Osteoblast (primary cell): ENCODE measurements around the gene LRP1. TPM values are rescaled to one million over a fixed set of nuclear protein-coding genes. Genes with fewer than 3 reads are reported as not detected.

Experiments used
- DNase-seq: peaks from one replicate; pipeline ENCODE4 v3.0.0; 2011; ENCODE audit warnings: low spot score, mixed read lengths; ENCODE audit not compliant: insufficient read length; ENCODE audit errors: missing footprints
- H2AFZ ChIP-seq: 2 replicates; pipeline ENCODE4 v1.6.0; 2011; ENCODE audit warnings: mild to moderate bottlenecking, low read length
- H3K27ac ChIP-seq: 2 replicates; pipeline ENCODE4 v1.5.1; 2011; ENCODE audit warnings: mild to moderate bottlenecking, low read depth, low read length, moderate library complexity
- H3K27me3 ChIP-seq: 2 replicates; pipeline ENCODE4 v1.6.0; 2012; ENCODE audit warnings: mild to moderate bottlenecking, control low read depth, inconsistent platforms, low read length, moderate library complexity; ENCODE audit not compliant: insufficient read depth
- H3K36me3 ChIP-seq: 2 replicates; pipeline ENCODE4 v1.5.1; 2011; ENCODE audit warnings: mild to moderate bottlenecking, low read length, control low read depth, moderate library complexity; ENCODE audit not compliant: insufficient read depth
- H3K4me1 ChIP-seq: 2 replicates; pipeline ENCODE4 v1.5.1; 2011; ENCODE audit warnings: mild to moderate bottlenecking, low read length, control low read depth, moderate library complexity; ENCODE audit not compliant: insufficient read depth
- H3K4me2 ChIP-seq: 2 replicates; pipeline ENCODE4 v1.6.0; 2011; ENCODE audit warnings: mild to moderate bottlenecking, low read length; ENCODE audit not compliant: insufficient read depth
- H3K4me3 ChIP-seq: fragments of 200-600 bp; sonication (generic); 3 replicates; pipeline ENCODE4 v1.5.1; 2012; ENCODE audit warnings: mild to moderate bottlenecking, low read length, inconsistent platforms; ENCODE audit not compliant: insufficient read depth
- H3K79me2 ChIP-seq: 2 replicates; pipeline ENCODE4 v1.6.0; 2012; ENCODE audit warnings: mild to moderate bottlenecking, low read length, control low read depth, inconsistent platforms; ENCODE audit not compliant: insufficient read depth
- H3K9me3 ChIP-seq: 2 replicates; pipeline ENCODE4 v1.5.1; 2011; ENCODE audit warnings: low read depth, low read length, control low read depth
- H4K20me1 ChIP-seq: 2 replicates; pipeline ENCODE4 v1.6.0; 2012; ENCODE audit warnings: mild to moderate bottlenecking, low read length, control low read depth; ENCODE audit not compliant: insufficient read depth
- total RNA-seq: library from RNA; depleted of rRNA; stranded (reverse); fragments of >200 nt; gene quantifications from 2 replicates; pipeline ENCODE4 v1.2.3, GENCODE V29; 2012
- TF ChIP-seq, protein P1 (sequence below): IDR thresholded peaks from 2 replicates; pipeline ENCODE4 v1.5.1; 2011; ENCODE audit warnings: mild to moderate bottlenecking, low read depth, low read length, moderate library complexity; ENCODE audit errors: extremely low read depth

Gene LRP1
- total RNA-seq = 744 and 789 TPM in 2 replicates

DNA sequence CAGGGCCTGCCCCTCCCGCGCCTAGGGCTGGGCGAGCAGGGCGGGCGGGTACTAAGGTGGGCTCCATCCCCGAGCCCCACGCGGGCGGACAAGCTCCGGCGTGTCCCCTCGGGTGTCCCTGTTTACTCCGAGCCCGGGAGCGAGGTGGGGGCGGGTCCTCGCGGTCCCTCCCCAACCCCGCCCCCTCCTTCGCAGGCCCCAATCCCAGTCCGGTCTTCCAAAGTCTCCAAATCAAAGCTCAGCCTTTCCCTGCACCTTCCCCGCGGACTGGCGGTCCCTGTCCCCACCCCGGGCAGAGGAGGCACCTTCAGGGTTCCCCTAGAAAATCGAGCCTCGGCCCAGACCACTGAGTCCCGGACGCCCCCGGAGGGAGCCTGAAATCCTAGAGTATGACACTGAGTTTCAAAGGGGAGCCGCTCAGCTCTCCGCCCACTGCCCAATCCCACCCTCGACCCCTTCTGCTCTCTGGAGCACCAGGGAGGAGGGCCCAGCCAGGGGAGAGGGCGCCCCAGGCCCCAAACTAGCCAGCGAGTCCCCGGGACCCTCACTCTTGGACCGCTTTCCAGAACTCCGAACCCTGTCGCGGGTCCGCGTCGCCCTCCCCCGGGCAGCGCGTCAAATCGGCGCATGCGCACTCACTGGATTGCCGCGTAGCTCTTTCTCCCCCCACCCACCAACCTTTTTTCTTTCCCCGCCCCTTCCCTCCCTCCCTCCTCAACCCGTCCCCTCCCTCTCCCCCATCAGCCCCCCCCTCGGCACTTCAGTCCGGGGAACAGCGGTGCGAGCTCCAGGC, at the start of gene LRP1:
Gene LRP1, plus strand, starts transcription at position 758 of the 793 bp plus-strand sequence. CDS start 482 bp downstream, outside the sequence.
- TF ChIP-seq, protein P1, sequence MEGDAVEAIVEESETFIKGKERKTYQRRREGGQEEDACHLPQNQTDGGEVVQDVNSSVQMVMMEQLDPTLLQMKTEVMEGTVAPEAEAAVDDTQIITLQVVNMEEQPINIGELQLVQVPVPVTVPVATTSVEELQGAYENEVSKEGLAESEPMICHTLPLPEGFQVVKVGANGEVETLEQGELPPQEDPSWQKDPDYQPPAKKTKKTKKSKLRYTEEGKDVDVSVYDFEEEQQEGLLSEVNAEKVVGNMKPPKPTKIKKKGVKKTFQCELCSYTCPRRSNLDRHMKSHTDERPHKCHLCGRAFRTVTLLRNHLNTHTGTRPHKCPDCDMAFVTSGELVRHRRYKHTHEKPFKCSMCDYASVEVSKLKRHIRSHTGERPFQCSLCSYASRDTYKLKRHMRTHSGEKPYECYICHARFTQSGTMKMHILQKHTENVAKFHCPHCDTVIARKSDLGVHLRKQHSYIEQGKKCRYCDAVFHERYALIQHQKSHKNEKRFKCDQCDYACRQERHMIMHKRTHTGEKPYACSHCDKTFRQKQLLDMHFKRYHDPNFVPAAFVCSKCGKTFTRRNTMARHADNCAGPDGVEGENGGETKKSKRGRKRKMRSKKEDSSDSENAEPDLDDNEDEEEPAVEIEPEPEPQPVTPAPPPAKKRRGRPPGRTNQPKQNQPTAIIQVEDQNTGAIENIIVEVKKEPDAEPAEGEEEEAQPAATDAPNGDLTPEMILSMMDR = no peak
- peak; percentile 96 for DNase-seq
- H3K27ac ChIP-seq = peak within 1 kb of the TSS; percentile 80
- peak within 1 kb of the TSS; percentile 89 for H3K4me2 ChIP-seq
- H4K20me1 ChIP-seq = peaks cover 25% of the 10 kb centered on the region
- H3K9me3 ChIP-seq = peaks cover 1% of the 10 kb centered on the region
- H3K4me1 ChIP-seq = peaks cover 38% of the 10 kb centered on the region
- H3K36me3 ChIP-seq = peaks cover 7% of the 10 kb centered on the region
- H3K27me3 ChIP-seq = no peaks in the 10 kb centered on the region
- H3K79me2 ChIP-seq = peaks cover 45% of the 10 kb centered on the region
- H3K4me3 ChIP-seq = peak within 1 kb of the TSS; percentile 95
- peak within 1 kb of the TSS; percentile 87 for H2AFZ ChIP-seq

DNA sequence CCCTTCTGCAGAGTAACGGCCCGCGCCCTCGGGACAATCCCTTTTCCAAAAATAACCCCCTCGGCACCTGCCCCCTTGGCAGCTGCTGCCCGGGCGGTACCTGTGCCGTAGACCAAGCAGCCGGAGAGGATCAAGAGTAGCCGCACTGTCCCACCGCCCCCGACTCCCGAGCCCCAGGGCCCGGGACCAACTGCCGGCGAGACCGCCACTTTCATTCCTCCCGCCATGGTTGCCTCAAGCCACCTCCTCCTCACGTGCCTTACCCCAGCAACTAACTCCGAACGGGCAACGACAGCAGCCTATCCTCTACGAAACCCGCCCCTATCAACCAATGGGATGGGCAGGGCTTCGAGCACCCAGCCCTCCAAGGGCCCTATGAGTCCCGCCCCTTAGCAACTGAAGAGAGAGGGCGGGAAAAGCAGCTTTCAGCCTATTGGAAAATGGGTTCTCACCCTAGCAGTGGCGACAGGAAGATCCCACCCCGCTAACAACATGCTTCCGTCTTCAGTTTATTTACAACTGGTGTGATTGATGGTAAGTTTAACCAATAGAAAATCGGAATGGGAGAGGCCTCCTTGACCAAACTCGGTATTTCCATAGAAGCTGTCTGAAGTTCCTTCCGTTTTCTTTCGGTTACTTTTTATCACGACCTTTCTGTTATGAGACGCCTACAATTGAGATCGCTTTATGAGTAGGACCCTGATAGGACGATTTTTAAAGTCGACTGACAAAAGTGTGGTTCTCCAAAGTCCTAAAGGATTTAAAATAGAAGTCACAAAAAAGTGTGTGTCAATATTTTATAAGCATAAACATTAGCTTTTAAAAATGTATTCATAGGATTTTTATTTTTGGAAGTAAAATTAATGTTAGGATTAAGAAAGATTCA, 49.5 kb upstream of the LRP1 start, which contains the start of gene NEMP1:
Gene NEMP1, minus strand, starts transcription at position 273 of the 886 bp plus-strand sequence. Its CDS starts 46 bp downstream, at position 227.
- Histone ChIP-seq H3K4me2 (peak within 1 kb of the TSS; percentile 99), H3K9me3 (no peaks in the 10 kb centered on the region), H3K79me2 (peaks cover 36% of the 10 kb centered on the region), H3K36me3 (peaks cover 3% of the 10 kb centered on the region), H3K27ac (peak within 1 kb of the TSS; percentile 71), H3K4me3 (peak within 1 kb of the TSS; percentile 96), H3K4me1 (peaks cover 17% of the 10 kb centered on the region), H4K20me1 (no peaks in the 10 kb centered on the region), H2AFZ (peak within 1 kb of the TSS; percentile 92), H3K27me3 (no peaks in the 10 kb centered on the region)
- TF ChIP-seq, protein P1 = no peak
- DNase-seq = peak; percentile 97

DNA sequence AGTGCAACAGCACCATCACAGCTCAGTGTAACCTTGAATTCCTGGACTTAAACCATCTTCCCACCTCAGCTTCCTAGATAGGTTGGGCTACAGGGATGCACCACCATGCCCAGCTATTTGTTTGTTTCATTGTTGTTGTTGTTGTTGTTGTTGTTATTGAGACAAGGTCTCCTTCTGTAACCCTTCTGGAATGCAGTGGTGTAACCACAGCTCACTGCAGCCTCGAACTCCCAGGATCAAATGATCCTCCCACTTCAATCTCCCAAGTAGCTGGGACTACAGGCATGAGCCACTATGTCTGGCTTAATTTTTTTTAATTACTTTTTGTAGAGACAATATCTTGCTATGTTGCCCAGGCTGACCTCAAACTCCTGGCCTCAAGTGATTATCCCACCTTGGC, 48.5 kb upstream of the LRP1 start:
- TF ChIP-seq, protein P1 = no peak
- no peak for DNase-seq
- Histone ChIP-seq H3K27ac (no peak overlapping the region), H3K9me3 (no peaks in the 10 kb centered on the region), H3K4me3 (no peak overlapping the region), H4K20me1 (no peaks in the 10 kb centered on the region), H3K79me2 (peaks cover 25% of the 10 kb centered on the region), H2AFZ (peak overlapping the region; percentile 67), H3K36me3 (peaks cover 1% of the 10 kb centered on the region), H3K4me1 (peaks cover 17% of the 10 kb centered on the region), H3K27me3 (no peaks in the 10 kb centered on the region), H3K4me2 (no peak overlapping the region)
